Fibroblast of the aortic adventitia (primary cell): ENCODE results near the gene HAPLN1. TPM values are rescaled to one million over a fixed set of nuclear protein-coding genes. Genes with fewer than 3 reads are reported as not detected.

Source experiments
- DNase-seq: peaks from one replicate; pipeline ENCODE4 v3.0.0-alpha.2; 2010; ENCODE audit warnings: low read depth
- H3K4me3 ChIP-seq: 2 replicates; pipeline ENCODE4 v1.5.1; 2011; ENCODE audit warnings: low read depth, mild to moderate bottlenecking, control low read depth, low read length, moderate library complexity
- total RNA-seq: library from RNA; depleted of rRNA; stranded (reverse); fragments of >200 nt; gene quantifications from 2 replicates; pipeline ENCODE4 v1.2.3, GENCODE V29; 2012; ENCODE audit warnings: low replicate concordance
- TF ChIP-seq, protein P1 (sequence below): IDR thresholded peaks from 2 replicates; pipeline ENCODE4 v1.5.1; 2011; ENCODE audit warnings: mild to moderate bottlenecking, low read length, control low read depth, inconsistent platforms; ENCODE audit not compliant: insufficient read depth

HAPLN1 gene
- 1.3 TPM in 1 of 2 replicates, not detected in the other for total RNA-seq

DNA sequence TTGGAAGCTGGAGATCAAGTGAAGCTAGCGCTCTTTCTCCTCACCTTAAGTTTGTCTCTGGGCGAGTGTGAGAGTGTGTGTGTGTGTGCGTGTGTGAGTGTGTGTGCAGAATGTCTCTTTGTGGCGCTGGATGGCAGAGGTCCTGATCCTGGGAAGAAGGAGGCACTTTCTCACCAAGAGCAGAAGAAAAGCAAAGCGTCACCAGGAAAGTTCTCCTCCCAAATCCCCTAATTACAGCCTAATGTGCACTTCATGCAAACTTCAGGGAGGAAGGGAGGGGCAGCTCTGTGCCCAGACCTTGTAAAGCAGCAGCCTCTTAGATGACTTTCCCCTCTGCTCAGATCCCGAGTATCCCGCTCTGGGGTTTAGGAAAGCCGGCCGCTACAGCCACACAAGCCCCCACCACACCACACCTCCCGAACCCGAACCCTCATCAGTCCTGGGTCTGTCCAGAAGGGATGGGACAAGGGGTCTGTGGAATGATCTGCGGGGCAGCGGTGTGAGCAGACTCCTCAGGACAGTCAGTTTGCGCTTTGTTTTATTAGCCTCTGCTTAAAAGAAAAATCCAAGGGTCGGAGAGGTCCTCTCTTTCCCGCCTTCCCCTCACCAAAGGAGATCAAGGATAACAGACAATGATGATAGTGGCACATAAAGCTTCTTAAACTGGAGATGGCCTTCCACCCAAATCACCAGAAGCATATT, at the start of gene HAPLN1:
TSS of gene HAPLN1 (minus strand) at position 20 of the 702 bp plus-strand sequence. CDS start 47,332 bp downstream, outside the sequence.
- DNase-seq: no peak

DNA sequence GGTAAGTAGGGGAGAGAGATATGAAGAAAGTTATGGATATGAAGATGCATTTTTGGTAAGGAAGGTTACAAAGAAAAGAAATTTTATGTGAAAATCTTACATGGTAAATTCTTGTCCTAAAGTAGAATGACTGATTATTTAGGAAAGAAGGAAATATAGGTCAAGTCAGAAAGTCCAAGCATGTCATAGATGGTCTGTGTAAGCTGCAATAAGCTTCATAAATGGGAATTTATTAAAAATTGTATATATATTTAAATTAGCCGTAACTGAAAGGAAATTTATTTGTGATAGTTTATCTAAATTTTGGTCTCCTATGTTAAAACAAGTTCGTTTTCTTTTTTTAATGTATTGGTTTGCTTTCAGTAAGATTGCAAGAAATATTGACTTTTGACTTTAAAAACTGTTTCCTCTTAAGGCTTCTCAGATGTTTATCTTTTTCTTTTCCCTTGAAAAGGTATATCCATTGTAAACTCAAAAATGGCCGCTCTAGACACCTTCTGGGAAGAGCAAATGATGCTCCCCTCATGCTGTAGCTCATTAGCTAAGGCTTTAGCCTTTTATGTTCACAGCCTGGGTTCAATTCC, 46.8 kb upstream of the HAPLN1 start:
- TF ChIP-seq, protein P1, sequence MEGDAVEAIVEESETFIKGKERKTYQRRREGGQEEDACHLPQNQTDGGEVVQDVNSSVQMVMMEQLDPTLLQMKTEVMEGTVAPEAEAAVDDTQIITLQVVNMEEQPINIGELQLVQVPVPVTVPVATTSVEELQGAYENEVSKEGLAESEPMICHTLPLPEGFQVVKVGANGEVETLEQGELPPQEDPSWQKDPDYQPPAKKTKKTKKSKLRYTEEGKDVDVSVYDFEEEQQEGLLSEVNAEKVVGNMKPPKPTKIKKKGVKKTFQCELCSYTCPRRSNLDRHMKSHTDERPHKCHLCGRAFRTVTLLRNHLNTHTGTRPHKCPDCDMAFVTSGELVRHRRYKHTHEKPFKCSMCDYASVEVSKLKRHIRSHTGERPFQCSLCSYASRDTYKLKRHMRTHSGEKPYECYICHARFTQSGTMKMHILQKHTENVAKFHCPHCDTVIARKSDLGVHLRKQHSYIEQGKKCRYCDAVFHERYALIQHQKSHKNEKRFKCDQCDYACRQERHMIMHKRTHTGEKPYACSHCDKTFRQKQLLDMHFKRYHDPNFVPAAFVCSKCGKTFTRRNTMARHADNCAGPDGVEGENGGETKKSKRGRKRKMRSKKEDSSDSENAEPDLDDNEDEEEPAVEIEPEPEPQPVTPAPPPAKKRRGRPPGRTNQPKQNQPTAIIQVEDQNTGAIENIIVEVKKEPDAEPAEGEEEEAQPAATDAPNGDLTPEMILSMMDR: no peak

More for the DNA sequence above, at the start of gene HAPLN1:
- TF ChIP-seq, protein P1: no peak
- peak within 1 kb of the TSS; percentile 75 for H3K4me3 ChIP-seq

DNA sequence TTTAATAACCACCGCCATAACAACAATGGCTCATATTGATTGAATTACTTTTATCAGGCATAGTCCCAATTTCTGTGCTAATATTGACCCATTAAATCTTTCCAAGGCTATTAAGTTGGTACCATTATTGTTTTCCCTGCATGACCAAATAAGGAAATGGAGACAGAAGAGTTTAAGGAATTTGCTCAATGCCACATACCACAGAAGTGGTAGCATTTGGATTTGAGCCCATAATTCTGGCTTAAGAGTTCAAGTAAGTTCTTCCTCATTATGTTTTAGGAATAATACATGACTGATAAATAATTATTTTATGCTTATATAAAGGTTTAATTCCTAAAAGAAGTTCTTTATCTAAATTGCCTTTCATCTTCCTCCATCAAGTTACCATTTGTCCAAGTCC, 43.4 kb upstream of the HAPLN1 start:
- TF ChIP-seq, protein P1: no peak
- H3K4me3 ChIP-seq: no peak overlapping the region
- DNase-seq: no peak

More for the DNA sequence above, 46.8 kb upstream of the HAPLN1 start:
- H3K4me3 ChIP-seq: no peak overlapping the region
- no peak for DNase-seq

DNA sequence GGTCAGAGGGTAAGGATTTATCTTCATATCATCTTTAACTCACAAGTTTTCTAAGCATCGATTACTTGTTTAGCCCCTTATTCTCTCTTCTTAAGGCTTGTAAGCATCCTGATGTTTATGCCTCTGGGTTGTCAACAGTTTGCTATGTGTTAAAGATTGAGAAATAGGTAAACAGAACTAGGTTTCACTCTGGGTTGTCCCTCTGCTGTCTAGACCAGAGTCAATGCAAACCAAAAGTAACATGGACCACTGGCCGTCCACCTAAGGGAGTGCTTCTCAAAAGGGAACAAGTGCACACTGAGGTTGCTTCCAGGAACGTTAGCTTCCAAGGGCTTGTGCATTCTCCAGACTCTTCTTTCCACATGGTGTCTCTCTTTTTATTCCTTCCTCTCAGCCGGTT, 39.9 kb upstream of the HAPLN1 start:
- TF ChIP-seq, protein P1: no peak
- H3K4me3 ChIP-seq: no peak overlapping the region
- DNase-seq: no peak

DNA sequence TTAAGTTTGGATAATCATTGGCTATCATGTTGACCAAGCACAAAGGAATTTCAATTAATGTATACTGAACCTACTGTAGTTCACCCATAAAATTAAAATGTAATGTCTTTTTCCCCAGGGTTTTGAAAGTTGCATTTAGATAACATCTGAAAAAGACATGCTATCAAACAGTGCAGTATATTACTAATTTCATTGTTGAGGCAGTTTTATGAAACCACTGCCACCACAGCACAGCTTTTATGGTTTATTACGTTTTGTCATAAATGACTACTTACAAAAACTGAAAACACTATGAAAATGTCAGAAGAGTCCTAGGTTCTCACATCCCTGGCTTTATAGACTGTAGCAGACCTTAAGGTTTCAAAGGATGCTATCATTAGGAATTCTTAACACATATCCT, 32.0 kb upstream of the HAPLN1 start:
- no peak for DNase-seq
- TF ChIP-seq, protein P1: no peak
- H3K4me3 ChIP-seq: no peak overlapping the region

DNA sequence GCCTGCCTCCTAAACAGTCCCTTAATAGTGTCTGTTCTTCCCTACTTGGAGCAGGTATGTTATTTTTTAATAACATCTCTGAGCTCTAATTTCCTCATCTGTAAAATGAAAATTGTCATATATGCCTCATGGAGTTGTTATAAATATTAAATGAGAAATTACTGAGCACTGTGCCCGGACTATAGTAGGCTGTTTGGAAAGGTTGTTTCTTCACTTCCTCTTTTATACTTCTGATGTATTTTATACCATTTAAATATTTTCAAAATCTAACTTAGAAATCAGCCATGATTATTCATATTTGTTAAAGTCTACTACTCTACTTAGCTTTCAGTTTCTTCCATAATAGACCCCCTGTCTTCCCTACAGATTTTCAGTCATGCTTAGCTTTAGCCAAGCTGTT, 30.5 kb upstream of the HAPLN1 start:
- H3K4me3 ChIP-seq: no peak overlapping the region
- TF ChIP-seq, protein P1: no peak
- DNase-seq: no peak
